A673 (cell line): ENCODE data around the gene LDHD. TPM values are rescaled to one million over a fixed set of nuclear protein-coding genes. Genes with fewer than 3 reads are reported as not detected.

Experiments used
- BruUV-seq: library from RNA; stranded (reverse); fragments of 400-500 nt; replicated peaks from 2 replicates; lab custom pipeline; 2021; lab: Mats Ljungman, UMichigan
- CTCF ChIA-PET: fragments of 300-600 bp; sonication (Branson Sonifier 250); formaldehyde crosslinking; loops from one replicate; lab custom pipeline; 2022; ENCODE audit warnings: antibody characterized with exemption; lab: Charles Lee
- POLR2A ChIA-PET: fragments of 300-600 bp; sonication (Branson Sonifier 250); formaldehyde crosslinking; loops from one replicate; lab custom pipeline; 2022; ENCODE audit warnings: antibody characterized with exemption; ENCODE audit not compliant: low non-redundant PET; lab: Charles Lee
- DNase-seq: peaks from one replicate; pipeline ENCODE4 v3.0.0-alpha.2; 2015; ENCODE audit warnings: low spot score
- H3K27ac ChIP-seq: fragments of 200-600 bp; sonication (generic); 2 replicates; pipeline ENCODE4 v1.5.1; 2016; ENCODE audit warnings: mixed run types, low read depth, mild to moderate bottlenecking, mixed read lengths, antibody characterized with exemption, low read length; ENCODE audit not compliant: poor library complexity, severe bottlenecking
- H3K27me3 ChIP-seq: fragments of 200-600 bp; sonication (generic); replicated peaks from 2 replicates; pipeline ENCODE4 v1.6.1; 2017; ENCODE audit warnings: mixed run types, low read depth, mild to moderate bottlenecking, mixed read lengths, antibody characterized with exemption, low read length; ENCODE audit not compliant: insufficient read depth, poor library complexity
- H3K36me3 ChIP-seq: fragments of 200-600 bp; sonication (generic); 2 replicates; pipeline ENCODE4 v1.6.1; 2016; ENCODE audit warnings: mixed run types, mild to moderate bottlenecking, mixed read lengths, antibody characterized with exemption, low read length; ENCODE audit not compliant: insufficient read depth, poor library complexity, severe bottlenecking
- H3K4me1 ChIP-seq: fragments of 200-600 bp; sonication (generic); 2 replicates; pipeline ENCODE4 v1.6.1; 2017; ENCODE audit warnings: mixed run types, mild to moderate bottlenecking, mixed read lengths, antibody characterized with exemption, low read length; ENCODE audit not compliant: insufficient read depth, poor library complexity, severe bottlenecking
- H3K4me3 ChIP-seq: fragments of 200-600 bp; sonication (generic); 2 replicates; pipeline ENCODE4 v1.5.1; 2016; ENCODE audit warnings: low read depth, mixed run types, mild to moderate bottlenecking, mixed read lengths, low read length; ENCODE audit not compliant: poor library complexity, severe bottlenecking
- H3K9me3 ChIP-seq: fragments of 200-600 bp; sonication (generic); 2 replicates; pipeline ENCODE4 v1.6.1; 2016; ENCODE audit warnings: mixed run types, low read depth, mild to moderate bottlenecking, mixed read lengths, antibody characterized with exemption, low read length; ENCODE audit not compliant: poor library complexity, severe bottlenecking
- EZH2 ChIP-seq: fragments of 200-600 bp; sonication (generic); IDR thresholded peaks from 2 replicates; pipeline ENCODE4 v1.6.1; 2017; ENCODE audit warnings: borderline replicate concordance, low read depth, mild to moderate bottlenecking, mixed read lengths, antibody characterized with exemption, low read length; ENCODE audit not compliant: poor library complexity, severe bottlenecking
- intact Hi-C: fragments of 100-400 bp; cut with micrococcal nuclease; formaldehyde crosslinking; loops from one replicate; pipeline ENCODE4 v1.10.0; 2022; ENCODE audit not compliant: unreplicated experiment
- total RNA-seq: library from RNA; stranded (reverse); gene quantifications from 2 replicates; pipeline ENCODE4 v1.2.3, GENCODE V29; 2021
- TF ChIP-seq, protein P1 (sequence below): fragments of 300-800, 200-600 bp; sonication (generic); conservative IDR thresholded peaks from 2 replicates; pipeline ENCODE4 v1.5.1; 2017; ENCODE audit warnings: low read depth, mild to moderate bottlenecking, antibody characterized with exemption, low read length, moderate library complexity, mixed read lengths

The LDHD gene
- total RNA-seq, 1 experiment from 2014 or later, result not detected

DNA sequence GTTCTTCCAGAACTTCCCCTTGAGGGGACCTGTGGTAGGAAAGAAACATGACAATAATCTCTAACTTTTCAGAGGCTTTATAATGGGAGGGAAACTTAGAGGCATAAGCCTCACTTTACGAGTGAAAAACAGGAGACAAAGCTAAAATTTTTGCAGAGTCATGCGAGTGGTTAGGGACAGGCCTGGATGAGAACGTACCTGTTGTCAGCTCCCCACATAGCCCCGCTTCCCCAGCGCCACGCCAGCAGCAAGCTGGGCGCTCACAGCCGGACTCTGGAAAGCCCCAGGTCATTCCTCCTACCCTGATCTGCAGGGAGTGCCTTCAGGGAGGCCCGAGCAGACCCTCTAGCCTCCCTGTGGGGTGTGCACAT, 53.6 kb downstream of the LDHD start:
- ChIA-PET CTCF (no interaction called here), POLR2A (no interaction called here)
- intact Hi-C loops, result no loop called here
- TF ChIP-seq, protein P1, sequence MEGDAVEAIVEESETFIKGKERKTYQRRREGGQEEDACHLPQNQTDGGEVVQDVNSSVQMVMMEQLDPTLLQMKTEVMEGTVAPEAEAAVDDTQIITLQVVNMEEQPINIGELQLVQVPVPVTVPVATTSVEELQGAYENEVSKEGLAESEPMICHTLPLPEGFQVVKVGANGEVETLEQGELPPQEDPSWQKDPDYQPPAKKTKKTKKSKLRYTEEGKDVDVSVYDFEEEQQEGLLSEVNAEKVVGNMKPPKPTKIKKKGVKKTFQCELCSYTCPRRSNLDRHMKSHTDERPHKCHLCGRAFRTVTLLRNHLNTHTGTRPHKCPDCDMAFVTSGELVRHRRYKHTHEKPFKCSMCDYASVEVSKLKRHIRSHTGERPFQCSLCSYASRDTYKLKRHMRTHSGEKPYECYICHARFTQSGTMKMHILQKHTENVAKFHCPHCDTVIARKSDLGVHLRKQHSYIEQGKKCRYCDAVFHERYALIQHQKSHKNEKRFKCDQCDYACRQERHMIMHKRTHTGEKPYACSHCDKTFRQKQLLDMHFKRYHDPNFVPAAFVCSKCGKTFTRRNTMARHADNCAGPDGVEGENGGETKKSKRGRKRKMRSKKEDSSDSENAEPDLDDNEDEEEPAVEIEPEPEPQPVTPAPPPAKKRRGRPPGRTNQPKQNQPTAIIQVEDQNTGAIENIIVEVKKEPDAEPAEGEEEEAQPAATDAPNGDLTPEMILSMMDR, result no peak
- TF ChIP-seq EZH2, result no peak
- H3K27ac ChIP-seq, result peak overlapping the region; percentile 37
- no peaks in the 10 kb centered on the region for H3K9me3 ChIP-seq
- H3K4me3 ChIP-seq, result no peak overlapping the region
- peaks cover 8% of the 10 kb centered on the region for H3K4me1 ChIP-seq
- H3K27me3 ChIP-seq, result no peaks in the 10 kb centered on the region
- BruUV-seq, result no TSS peak
- DNase-seq, result no peak
- no peaks in the 10 kb centered on the region for H3K36me3 ChIP-seq

DNA sequence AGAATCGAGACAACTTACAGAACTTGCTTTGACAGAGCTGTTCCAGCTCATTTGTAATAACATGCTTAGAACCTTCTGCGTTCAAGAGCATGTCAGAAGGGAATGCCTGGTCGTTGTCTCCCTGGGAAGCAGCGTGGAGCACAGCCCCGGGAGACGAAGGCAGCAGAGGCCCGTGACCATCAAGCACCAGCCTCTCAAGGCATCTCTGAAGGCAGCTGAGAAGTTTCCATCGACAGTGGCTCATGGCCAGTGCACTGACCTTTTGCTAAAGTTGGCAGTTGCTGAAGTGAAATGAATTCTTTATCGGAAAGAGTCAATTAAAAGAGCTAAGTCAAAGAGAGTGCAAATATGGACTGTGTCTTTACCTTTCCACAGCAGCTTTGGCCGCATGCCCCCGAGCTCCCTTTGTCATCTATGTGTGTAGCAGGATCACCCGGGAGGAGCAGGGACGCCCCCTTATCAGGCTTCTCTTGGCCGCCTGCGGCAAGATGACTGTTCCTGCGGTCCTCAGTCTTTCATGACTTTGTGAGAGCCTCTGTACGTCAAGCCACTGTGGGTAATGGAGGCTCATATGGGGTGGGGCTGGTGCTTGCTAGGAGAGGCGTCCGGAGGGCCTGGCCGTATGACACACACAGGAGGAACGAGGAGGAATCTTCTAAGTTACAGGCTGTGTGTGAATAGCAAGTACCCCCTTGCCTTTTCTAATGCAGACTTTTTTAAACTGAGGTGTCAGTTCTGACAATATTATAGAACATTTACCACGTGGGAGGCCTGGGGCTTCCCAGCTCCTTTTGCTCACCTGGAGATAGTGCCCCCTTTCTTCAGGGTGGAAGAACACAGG, 54.2 kb downstream of the LDHD start:
- TF ChIP-seq EZH2, result no peak
- TF ChIP-seq, protein P1, result no peak
- Histone ChIP-seq H3K27me3 (no peaks in the 10 kb centered on the region), H3K36me3 (no peaks in the 10 kb centered on the region), H3K27ac (peak overlapping the region; percentile 37), H3K4me3 (no peak overlapping the region), H3K4me1 (peaks cover 8% of the 10 kb centered on the region), H3K9me3 (no peaks in the 10 kb centered on the region)
- no TSS peak for BruUV-seq
- ChIA-PET POLR2A (no interaction called here), CTCF (interaction anchor here (0.7 kb wide), 1 partner anchor 18 kb away, joined by 4 read pairs; no protein-coding TSS in a partner anchor)
- intact Hi-C loops, result no loop called here
- DNase-seq, result no peak

Other genes starting within 250 kb of the LDHD start
- 51.4 and 68.8 TPM in 2 replicates for gene WDR59, start 131.7 kb downstream of the LDHD start, total RNA-seq
- gene ZNRF1, start 117.8 kb downstream of the LDHD start, total RNA-seq, result 55.1 and 59.9 TPM in 2 replicates
- 22.6 and 23.3 TPM in 2 replicates for gene ZFP1, start 31.7 kb upstream of the LDHD start, total RNA-seq
- not detected in 2 replicates for gene CTRB2, start 90.4 kb upstream of the LDHD start, total RNA-seq
- not detected in 2 replicates for gene CTRB1, start 102.2 kb upstream of the LDHD start, total RNA-seq
- gene BCAR1, start 134.8 kb upstream of the LDHD start, total RNA-seq, result 42.2 and 47.3 TPM in 2 replicates